Measurements from ENCODE around the gene LRRC27. TPM values are rescaled to one million over a fixed set of nuclear protein-coding genes. Genes with fewer than 3 reads are reported as not detected.

LRRC27 gene
- total RNA-seq, 1 experiment from 2014 or later, result 5.6 TPM

- TF ChIP-seq EZH2phosphoT487 (IDR thresholded peaks at IDR 0.05; ENCODE audit: borderline replicate concordance, low read length) (no peak), CTCF (conservative IDR thresholded peaks at IDR 0.05; ENCODE audit: low read depth, low read length) (no peak), EZH2 (IDR thresholded peaks at IDR 0.05; ENCODE audit: low read length, unreplicated experiment) (no peak)
- Histone ChIP-seq H3K79me2 (ENCODE audit: low read length) (no peaks in the 10 kb centered on the region), H3K27ac (ENCODE audit: low read length) (no peak overlapping the region), H3F3A (ENCODE audit: low read length, unreplicated experiment) (no peaks in the 10 kb centered on the region), H3K4me1 (ENCODE audit: insufficient read depth, low read length) (no peaks in the 10 kb centered on the region), H3K4me2 (ENCODE audit: low read length) (no peak overlapping the region), H2AFZ (ENCODE audit: low read length) (no peak overlapping the region), H3K9ac (ENCODE audit: low read length) (no peak overlapping the region), H3K27me3 (ENCODE audit: low read length) (no peaks in the 10 kb centered on the region), H3K9me2 (replicated peaks; ENCODE audit: low read length) (no peaks in the 10 kb centered on the region), H4K20me1 (ENCODE audit: low read length) (no peaks in the 10 kb centered on the region), H3K36me3 (ENCODE audit: low read depth, low read length) (no peaks in the 10 kb centered on the region), H3K9me3 (ENCODE audit: low read length) (no peaks in the 10 kb centered on the region), H3K4me3 (ENCODE audit: low read length) (no peak overlapping the region)
- CTCF ChIA-PET, result no interaction called here
- no TSS peak for BruUV-seq (replicated peaks)
- intact Hi-C loops (cut with micrococcal nuclease), result no loop called here
- POLR2A ChIA-PET (ENCODE audit: unreplicated experiment), result no interaction called here
- DNase-seq, result no peak
- ATAC-seq, result no peak
Measured at GRCh38 chr10:132368391-132368790, 36.4 kb downstream of the LRRC27 start.

DNA sequence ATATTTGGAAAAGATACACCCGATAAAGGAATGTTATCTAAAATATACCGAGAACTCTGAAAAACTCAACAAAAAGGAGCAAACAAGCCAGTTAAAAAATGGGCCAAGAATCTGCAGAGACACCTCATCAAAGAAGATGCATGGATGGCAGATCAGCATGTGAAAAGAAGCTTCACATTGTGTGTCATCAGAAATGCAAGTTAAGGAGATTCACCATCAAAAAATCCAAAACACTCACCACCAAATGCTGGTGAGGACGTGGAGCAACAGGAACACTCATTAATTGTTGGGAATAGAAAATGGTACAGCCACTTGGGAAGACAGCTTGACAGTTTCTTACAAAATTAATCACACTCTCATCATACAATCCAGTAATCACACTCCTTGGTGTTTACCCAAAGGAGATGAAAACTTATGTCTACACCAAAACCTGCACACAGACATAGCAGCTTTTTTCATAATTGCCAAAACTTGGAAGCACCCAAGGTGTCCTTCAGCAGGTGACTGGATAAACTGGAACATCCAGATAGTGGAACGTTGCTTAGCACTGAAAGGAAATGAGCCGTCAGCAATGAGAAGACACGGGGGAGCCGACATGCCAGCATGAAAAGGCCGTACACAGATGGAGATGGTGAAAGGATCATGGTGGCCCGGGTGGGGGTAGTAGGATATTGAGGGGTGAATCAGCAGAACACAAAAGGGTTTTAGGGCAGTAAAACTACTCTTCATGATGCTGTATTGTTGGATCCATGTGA lies 37.1 kb downstream of the LRRC27 start:
- BruUV-seq (replicated peaks), result no TSS peak
- TF ChIP-seq EZH2 (IDR thresholded peaks at IDR 0.05; ENCODE audit: low read length, unreplicated experiment) (no peak), EZH2phosphoT487 (IDR thresholded peaks at IDR 0.05; ENCODE audit: borderline replicate concordance, low read length) (no peak), CTCF (conservative IDR thresholded peaks at IDR 0.05; ENCODE audit: low read depth, low read length) (no peak)

DNA sequence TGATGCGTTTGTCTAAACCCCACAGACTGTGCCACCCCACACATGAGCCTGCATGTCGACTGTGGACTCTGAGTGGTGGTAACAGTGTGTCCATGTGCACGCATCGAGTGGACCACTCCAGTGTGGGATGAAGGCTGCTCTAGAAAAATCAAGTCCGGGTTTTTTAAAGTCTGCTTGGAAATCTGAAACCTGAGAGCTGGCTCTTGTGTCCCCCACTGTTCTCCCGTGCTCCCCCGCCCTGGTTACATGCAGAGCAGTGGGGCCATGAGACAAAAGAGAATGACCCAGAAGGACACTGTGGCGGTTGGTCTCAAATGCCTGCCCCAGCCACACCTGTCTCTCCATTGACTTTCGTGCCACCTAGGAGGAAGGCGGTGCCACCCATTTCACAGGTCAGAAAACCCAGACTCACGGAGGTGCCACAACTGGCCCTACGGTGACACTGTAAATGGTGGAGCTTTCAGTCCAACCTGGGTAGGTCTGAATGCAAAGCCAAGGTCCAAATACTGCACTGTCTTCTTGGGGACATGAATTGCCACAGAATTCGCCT lies 37.7 kb downstream of the LRRC27 start:
- Histone ChIP-seq H3F3A (ENCODE audit: low read length, unreplicated experiment) (no peaks in the 10 kb centered on the region), H3K4me1 (ENCODE audit: insufficient read depth, low read length) (no peaks in the 10 kb centered on the region), H3K4me3 (ENCODE audit: low read length) (no peak overlapping the region), H3K9ac (ENCODE audit: low read length) (no peak overlapping the region), H3K27ac (ENCODE audit: low read length) (no peak overlapping the region), H3K9me2 (replicated peaks; ENCODE audit: low read length) (no peaks in the 10 kb centered on the region), H3K27me3 (ENCODE audit: low read length) (no peaks in the 10 kb centered on the region), H3K4me2 (ENCODE audit: low read length) (no peak overlapping the region), H4K20me1 (ENCODE audit: low read length) (no peaks in the 10 kb centered on the region), H3K79me2 (ENCODE audit: low read length) (no peaks in the 10 kb centered on the region), H2AFZ (ENCODE audit: low read length) (no peak overlapping the region), H3K9me3 (ENCODE audit: low read length) (no peaks in the 10 kb centered on the region), H3K36me3 (ENCODE audit: low read depth, low read length) (no peaks in the 10 kb centered on the region)
- ChIA-PET POLR2A (ENCODE audit: unreplicated experiment) (no interaction called here), CTCF (no interaction called here)
- no TSS peak for BruUV-seq (replicated peaks)
- DNase-seq (no peak), ATAC-seq (no peak)
- intact Hi-C loops (cut with micrococcal nuclease), result no loop called here
- TF ChIP-seq CTCF (conservative IDR thresholded peaks at IDR 0.05; ENCODE audit: low read depth, low read length) (no peak), EZH2phosphoT487 (IDR thresholded peaks at IDR 0.05; ENCODE audit: borderline replicate concordance, low read length) (no peak)

More for the DNA sequence above, 37.1 kb downstream of the LRRC27 start:
- no peak overlapping the region for H3K9ac ChIP-seq (ENCODE audit: low read length)
- H3K79me2 ChIP-seq (ENCODE audit: low read length), result no peaks in the 10 kb centered on the region
- no peak overlapping the region for H3K27ac ChIP-seq (ENCODE audit: low read length)
- ATAC-seq (no peak), DNase-seq (no peak)
- H3K36me3 ChIP-seq (ENCODE audit: low read depth, low read length), result no peaks in the 10 kb centered on the region
- H2AFZ ChIP-seq (ENCODE audit: low read length), result no peak overlapping the region
- intact Hi-C loops (cut with micrococcal nuclease), result no loop called here
- H3K4me1 ChIP-seq (ENCODE audit: insufficient read depth, low read length), result no peaks in the 10 kb centered on the region
- no peaks in the 10 kb centered on the region for H3K9me2 ChIP-seq (replicated peaks; ENCODE audit: low read length)
- POLR2A ChIA-PET (ENCODE audit: unreplicated experiment), result no interaction called here
- H4K20me1 ChIP-seq (ENCODE audit: low read length), result no peaks in the 10 kb centered on the region
- no peaks in the 10 kb centered on the region for H3K9me3 ChIP-seq (ENCODE audit: low read length)
- H3K4me2 ChIP-seq (ENCODE audit: low read length), result no peak overlapping the region
- H3K4me3 ChIP-seq (ENCODE audit: low read length), result no peak overlapping the region
- CTCF ChIA-PET, result no interaction called here
- H3F3A ChIP-seq (ENCODE audit: low read length, unreplicated experiment), result no peaks in the 10 kb centered on the region
- no peaks in the 10 kb centered on the region for H3K27me3 ChIP-seq (ENCODE audit: low read length)
